Right lobe of liver (tissue), 4 donors: ENCODE data around the gene SSBP2.

Experiments
- POLR2A ChIP-seq: fragments of 450-650 bp; IDR thresholded peaks from one replicate; pipeline ENCODE4 v1.6.1; 2017; ENCODE audit warnings: antibody characterized with exemption, mild to moderate bottlenecking
- TF ChIP-seq, protein P1 (sequence below), 4 donors: fragments of 200-600 bp in 3 of 4; fragments of 450-650 bp in 1 of 4; IDR thresholded peaks; one replicate each; pipeline versions ENCODE4 v1.5.1 to v1.8.0; 2016 to 2022; ENCODE audit warnings: antibody characterized with exemption in 4 of 4, mild to moderate bottlenecking in 2 of 4
- donor health status: DM: no; HTN: no; CAD: no.
- donor health status: DM: no; HTN: no; CAD: no.
- donor health status: DM: no; HTN: yes; CAD: no.

DNA sequence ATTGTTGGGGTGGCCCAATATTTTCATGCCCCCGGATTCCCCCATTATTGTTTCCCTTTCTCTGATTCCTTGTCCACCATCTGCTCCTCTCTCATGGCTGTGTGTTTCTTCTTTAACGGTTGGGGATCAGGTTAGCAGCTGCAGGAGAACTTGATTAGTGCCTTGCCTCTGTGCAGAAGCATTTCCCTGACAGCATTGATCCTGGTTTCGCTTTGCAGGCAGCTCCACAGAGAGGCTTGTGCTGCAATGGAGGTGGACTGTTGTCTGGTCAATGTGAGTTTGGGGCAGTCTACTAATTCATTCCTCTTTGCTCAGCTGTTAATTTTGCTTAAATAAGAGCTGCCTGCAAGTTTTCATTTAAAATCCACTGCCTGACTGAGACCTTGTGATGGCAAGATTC, 32.5 kb upstream of the SSBP2 start:
- TF ChIP-seq, protein P1, sequence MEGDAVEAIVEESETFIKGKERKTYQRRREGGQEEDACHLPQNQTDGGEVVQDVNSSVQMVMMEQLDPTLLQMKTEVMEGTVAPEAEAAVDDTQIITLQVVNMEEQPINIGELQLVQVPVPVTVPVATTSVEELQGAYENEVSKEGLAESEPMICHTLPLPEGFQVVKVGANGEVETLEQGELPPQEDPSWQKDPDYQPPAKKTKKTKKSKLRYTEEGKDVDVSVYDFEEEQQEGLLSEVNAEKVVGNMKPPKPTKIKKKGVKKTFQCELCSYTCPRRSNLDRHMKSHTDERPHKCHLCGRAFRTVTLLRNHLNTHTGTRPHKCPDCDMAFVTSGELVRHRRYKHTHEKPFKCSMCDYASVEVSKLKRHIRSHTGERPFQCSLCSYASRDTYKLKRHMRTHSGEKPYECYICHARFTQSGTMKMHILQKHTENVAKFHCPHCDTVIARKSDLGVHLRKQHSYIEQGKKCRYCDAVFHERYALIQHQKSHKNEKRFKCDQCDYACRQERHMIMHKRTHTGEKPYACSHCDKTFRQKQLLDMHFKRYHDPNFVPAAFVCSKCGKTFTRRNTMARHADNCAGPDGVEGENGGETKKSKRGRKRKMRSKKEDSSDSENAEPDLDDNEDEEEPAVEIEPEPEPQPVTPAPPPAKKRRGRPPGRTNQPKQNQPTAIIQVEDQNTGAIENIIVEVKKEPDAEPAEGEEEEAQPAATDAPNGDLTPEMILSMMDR (IDR thresholded peaks at IDR 0.05) = no peak
- TF ChIP-seq POLR2A = no peak
